GM23338 (cell line): ENCODE measurements around the gene PAPPA2.

Experiments
- CREB1 ChIP-seq: fragments of 250-450 bp; sonication (Bioruptor Pico); IDR thresholded peaks from 2 replicates; pipeline ENCODE4 v1.5.0; 2020; ENCODE audit warnings: low read depth, mild to moderate bottlenecking, moderate library complexity
- CTCF ChIP-seq, 2 experiments: fragments of 200-600 bp in 1 of 2; sonication (generic) in 1 of 2; conservative IDR thresholded peaks; 2 replicates each; pipeline versions ENCODE4 v1.5.1 to v1.6.1; 2016 to 2017; ENCODE audit warnings: antibody characterized with exemption in 2 of 2, low read depth in 2 of 2, mild to moderate bottlenecking in 2 of 2, moderate library complexity in 1 of 2
- EZH2 ChIP-seq: fragments of 200-600 bp; sonication (generic); IDR thresholded peaks from one replicate; pipeline ENCODE4 v1.8.0; 2017; ENCODE audit warnings: antibody characterized with exemption, mild to moderate bottlenecking, low read depth; ENCODE audit not compliant: unreplicated experiment
- EZH2phosphoT487 ChIP-seq: fragments of 200-600 bp; sonication (generic); IDR thresholded peaks from one replicate; pipeline ENCODE4 v1.8.1; 2018; ENCODE audit warnings: antibody characterized with exemption; ENCODE audit not compliant: unreplicated experiment
- JUNB ChIP-seq: IDR thresholded peaks from one replicate; pipeline ENCODE4 v1.6.1; 2016; ENCODE audit warnings: antibody characterized with exemption; ENCODE audit not compliant: unreplicated experiment
- NANOG ChIP-seq: IDR thresholded peaks from 2 replicates; pipeline ENCODE4 v1.6.1; 2016; ENCODE audit warnings: antibody characterized with exemption, borderline replicate concordance
- POLR2AphosphoS5 ChIP-seq: IDR thresholded peaks from 2 replicates; pipeline ENCODE4 v1.6.1; 2016; ENCODE audit warnings: antibody characterized with exemption, low read depth
- REST ChIP-seq: IDR thresholded peaks from one replicate; pipeline ENCODE4 v1.6.1; 2018; ENCODE audit warnings: antibody characterized with exemption; ENCODE audit not compliant: unreplicated experiment
- STAT1 ChIP-seq: IDR thresholded peaks from one replicate; pipeline ENCODE4 v1.6.1; 2016; ENCODE audit warnings: antibody characterized with exemption; ENCODE audit not compliant: unreplicated experiment
- ZNF114 ChIP-seq: fragments of 250-450 bp; sonication (Bioruptor Pico); IDR thresholded peaks from 2 replicates; pipeline ENCODE4 v1.5.0; 2020; ENCODE audit warnings: mild to moderate bottlenecking, moderate library complexity
- ZNF331 ChIP-seq: fragments of 250-450 bp; sonication (Bioruptor Pico); IDR thresholded peaks from 2 replicates; pipeline ENCODE4 v1.5.0; 2020; ENCODE audit warnings: low read depth, mild to moderate bottlenecking, moderate library complexity

GRCh38 chr1:176794897-176795508 lies 332.0 kb downstream of the PAPPA2 start:
- TF ChIP-seq POLR2AphosphoS5, result no peak
- TF ChIP-seq EZH2phosphoT487, result no peak
- TF ChIP-seq CTCF (conservative IDR thresholded peaks at IDR 0.05; ENCODE audit: low read depth in 2 of 2), result no peak
- no peak for TF ChIP-seq EZH2
- TF ChIP-seq REST, result no peak
- no peak for TF ChIP-seq CREB1 (CRISPR knock-in tag)
- no peak for TF ChIP-seq JUNB
- no peak for TF ChIP-seq STAT1
- no peak for TF ChIP-seq ZNF114 (CRISPR knock-in tag)
- no peak for TF ChIP-seq NANOG
- no peak for TF ChIP-seq ZNF331 (CRISPR knock-in tag)
